ENCODE results near the gene HBE1. TPM values are rescaled to one million over a fixed set of nuclear protein-coding genes. Genes with fewer than 3 reads are reported as not detected.

HBE1 gene
- total and polyA plus RNA-seq, 4 donors, result not detected

Other genes starting within 250 kb of the HBE1 start
- gene OR52J3, start 223.4 kb downstream of the HBE1 start, total RNA-seq, result not detected
- gene OR52J3, start 223.4 kb downstream of the HBE1 start, polyA plus RNA-seq, result not detected
- not detected for gene OR52E2, start 210.3 kb downstream of the HBE1 start, total RNA-seq
- gene OR52E2, start 210.3 kb downstream of the HBE1 start, polyA plus RNA-seq, result not detected
- not detected for gene OR52E1, start 200.4 kb downstream of the HBE1 start, total RNA-seq
- gene OR52E1, start 200.4 kb downstream of the HBE1 start, polyA plus RNA-seq, result not detected
- not detected for gene OR52A5, start 131.6 kb downstream of the HBE1 start, total RNA-seq
- gene OR52A5, start 131.6 kb downstream of the HBE1 start, polyA plus RNA-seq, result not detected
- not detected for gene OR52A1, start 115.2 kb downstream of the HBE1 start, total RNA-seq
- gene OR52A1, start 115.2 kb downstream of the HBE1 start, polyA plus RNA-seq, result not detected
- not detected for gene OR51V1, start 69.3 kb downstream of the HBE1 start, total RNA-seq
- not detected for gene OR51V1, start 69.3 kb downstream of the HBE1 start, polyA plus RNA-seq
- gene HBB, start 42.9 kb downstream of the HBE1 start, total RNA-seq, result 1,000 to 10,000 TPM in 1 of 2 donors, 100 to 1,000 TPM in 1; 649 to 2,087 TPM
- gene HBB, start 42.9 kb downstream of the HBE1 start, polyA plus RNA-seq, result 10 to 100 TPM; 12.6 to 26.3 TPM
- 1 to 10 TPM in 1 of 2 donors, not detected in 1; 8.4 TPM for gene HBD, start 35.5 kb downstream of the HBE1 start, total RNA-seq
- not detected for gene HBD, start 35.5 kb downstream of the HBE1 start, polyA plus RNA-seq
- gene HBG1, start 20.1 kb downstream of the HBE1 start, total RNA-seq, result not detected
- not detected for gene HBG1, start 20.1 kb downstream of the HBE1 start, polyA plus RNA-seq
- gene HBG2, start 15.2 kb downstream of the HBE1 start, total RNA-seq, result under 1 TPM in 1 of 2 donors, not detected in 1; 0.78 TPM
- gene HBG2, start 15.2 kb downstream of the HBE1 start, polyA plus RNA-seq, result under 1 TPM in 1 of 2 donors, not detected in 1; 0.23 TPM
- gene OR51B4, start 32.0 kb upstream of the HBE1 start, total RNA-seq, result not detected
- gene OR51B4, start 32.0 kb upstream of the HBE1 start, polyA plus RNA-seq, result not detected
- not detected for gene OR51B2, start 54.4 kb upstream of the HBE1 start, total RNA-seq
- gene OR51B2, start 54.4 kb upstream of the HBE1 start, polyA plus RNA-seq, result not detected
- 1 to 10 TPM in 1 of 2 donors, under 1 TPM in 1; 0.71 to 1.2 TPM for gene OR51B5, start 73.6 kb upstream of the HBE1 start, total RNA-seq
- not detected for gene OR51B5, start 73.6 kb upstream of the HBE1 start, polyA plus RNA-seq
- not detected for gene OR51B6, start 81.6 kb upstream of the HBE1 start, total RNA-seq
- gene OR51B6, start 81.6 kb upstream of the HBE1 start, polyA plus RNA-seq, result not detected
- gene OR51M1, start 113.9 kb upstream of the HBE1 start, total RNA-seq, result not detected
- gene OR51M1, start 113.9 kb upstream of the HBE1 start, polyA plus RNA-seq, result not detected
- not detected for gene OR51Q1, start 152.2 kb upstream of the HBE1 start, total RNA-seq
- 1 to 10 TPM in 1 of 2 donors, not detected in 1; 1.4 TPM for gene OR51Q1, start 152.2 kb upstream of the HBE1 start, polyA plus RNA-seq
- gene OR51I1, start 171.6 kb upstream of the HBE1 start, total RNA-seq, result under 1 TPM; 0.42 to 0.49 TPM
- gene OR51I1, start 171.6 kb upstream of the HBE1 start, polyA plus RNA-seq, result not detected
- gene OR51I2, start 179.4 kb upstream of the HBE1 start, total RNA-seq, result not detected
- not detected for gene OR51I2, start 179.4 kb upstream of the HBE1 start, polyA plus RNA-seq
- gene OR52D1, start 218.7 kb upstream of the HBE1 start, total RNA-seq, result not detected
- not detected for gene OR52D1, start 218.7 kb upstream of the HBE1 start, polyA plus RNA-seq
- under 1 TPM; 0.71 to 0.99 TPM for gene UBQLN3, start 240.0 kb upstream of the HBE1 start, total RNA-seq
- not detected for gene UBQLN3, start 240.0 kb upstream of the HBE1 start, polyA plus RNA-seq
- gene UBQLNL, start 246.8 kb upstream of the HBE1 start, total RNA-seq, result 1 to 10 TPM in 1 of 2 donors, under 1 TPM in 1; 0.88 to 1.3 TPM
- 1 to 10 TPM in 1 of 2 donors, not detected in 1; 1.6 TPM for gene UBQLNL, start 246.8 kb upstream of the HBE1 start, polyA plus RNA-seq

Data from aorta (tissue), 4 donors.